T-helper 1 cell treated with Interleukin-12 subunit alpha and Interleukin-12 subunit beta and Interleukin-4 antibody, amounts not matched to agents 30 ng/mL and 1 ng/mL, for 36 hours (primary cell): Measurements from ENCODE around the gene MOB2. TPM values are rescaled to one million over a fixed set of nuclear protein-coding genes. Genes with fewer than 3 reads are reported as not detected.

Experiments used
- intact Hi-C: fragments of 100-400 bp; cut with micrococcal nuclease; formaldehyde crosslinking; loops from one replicate; pipeline ENCODE4 v1.15.1; 2024
- total RNA-seq: library from RNA; stranded (reverse); gene quantifications from 2 replicates; pipeline ENCODE4 v1.2.3, GENCODE V29; 2022

The MOB2 gene
- total RNA-seq, 1 donor from 2014 or later, result 41.7 TPM

DNA sequence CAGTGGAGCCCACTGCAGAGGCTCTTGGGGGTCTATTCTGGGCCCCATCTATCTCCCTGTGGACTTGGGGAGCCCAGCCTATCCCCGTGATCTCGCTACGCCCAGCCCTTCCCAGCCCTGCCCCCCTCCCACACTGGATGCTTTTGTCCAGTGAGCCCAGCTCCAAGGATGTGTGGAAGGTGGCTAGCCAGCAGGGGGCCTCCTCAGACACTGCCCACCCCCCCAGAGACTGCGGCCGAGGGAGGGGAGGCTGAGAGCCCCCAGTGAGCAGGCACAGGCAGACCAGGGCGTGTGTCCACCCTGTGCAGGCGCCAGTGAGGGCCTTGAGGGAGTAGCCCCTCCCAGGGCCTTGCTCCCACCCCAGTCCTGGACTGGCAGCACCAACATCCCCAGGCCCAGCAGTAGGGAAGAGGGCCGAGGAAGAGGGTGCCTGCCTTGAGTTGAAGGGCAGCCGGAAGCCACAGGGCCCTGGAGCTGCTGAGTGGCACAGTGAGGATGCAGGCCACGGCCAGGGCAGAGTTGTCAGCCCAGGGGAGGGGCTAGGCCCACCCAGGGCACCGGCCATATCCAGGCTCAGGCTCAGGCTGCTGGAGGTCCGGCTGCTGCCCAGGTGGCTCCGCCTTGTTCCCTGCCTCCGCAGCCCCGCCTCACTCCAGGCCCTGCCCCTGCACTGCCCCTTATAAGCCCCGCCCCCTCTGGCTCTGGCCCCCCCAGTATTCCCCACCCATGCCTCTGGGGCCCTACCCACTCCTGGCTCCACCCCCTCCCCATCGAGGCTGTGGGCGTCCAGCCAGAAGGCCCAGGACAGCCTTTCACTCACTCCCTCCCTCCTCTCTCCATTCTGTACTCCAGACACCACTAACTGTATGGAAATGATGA lies 28.0 kb downstream of the MOB2 start:
- intact Hi-C loops, result no loop called here

DNA sequence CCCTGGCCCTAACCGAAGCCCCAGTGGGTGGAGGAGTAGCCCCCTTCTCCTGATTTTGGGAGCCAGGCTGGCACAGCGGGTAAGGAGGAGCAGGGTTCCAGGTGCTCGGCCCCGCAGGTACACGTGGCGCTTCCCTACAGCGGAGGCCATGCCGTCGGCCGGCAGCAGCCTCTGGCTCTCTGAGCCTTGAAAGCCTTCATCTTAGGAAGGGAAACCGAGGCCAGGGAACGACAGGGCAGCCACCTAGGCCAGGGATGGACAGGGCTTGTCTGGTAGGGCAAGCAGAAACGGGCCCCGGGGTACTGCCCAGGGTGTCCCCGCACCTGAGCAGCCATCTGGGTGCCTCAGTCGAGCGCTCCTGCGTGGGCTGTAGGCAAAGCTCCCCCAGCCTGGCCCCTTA lies 28.7 kb downstream of the MOB2 start:
- intact Hi-C loops, result no loop called here

DNA sequence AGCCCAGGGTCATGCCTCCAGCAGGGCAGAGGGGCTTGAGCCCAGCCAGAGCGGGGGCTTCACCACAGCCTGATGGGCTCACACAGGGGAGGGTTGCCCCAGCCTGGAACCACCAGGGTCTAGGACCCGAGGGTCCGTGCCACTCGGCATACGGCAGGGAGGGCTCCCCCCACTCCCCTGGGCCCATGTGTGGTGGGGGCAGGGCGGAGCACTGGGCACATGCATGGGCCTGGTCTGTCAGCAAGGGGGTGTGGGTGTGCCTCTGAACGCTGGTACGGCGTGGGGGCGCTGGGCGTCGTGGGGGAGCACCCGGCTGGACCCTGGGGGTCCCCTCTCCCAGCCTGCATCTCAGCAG lies 29.3 kb downstream of the MOB2 start:
- intact Hi-C loops, result no loop called here

DNA sequence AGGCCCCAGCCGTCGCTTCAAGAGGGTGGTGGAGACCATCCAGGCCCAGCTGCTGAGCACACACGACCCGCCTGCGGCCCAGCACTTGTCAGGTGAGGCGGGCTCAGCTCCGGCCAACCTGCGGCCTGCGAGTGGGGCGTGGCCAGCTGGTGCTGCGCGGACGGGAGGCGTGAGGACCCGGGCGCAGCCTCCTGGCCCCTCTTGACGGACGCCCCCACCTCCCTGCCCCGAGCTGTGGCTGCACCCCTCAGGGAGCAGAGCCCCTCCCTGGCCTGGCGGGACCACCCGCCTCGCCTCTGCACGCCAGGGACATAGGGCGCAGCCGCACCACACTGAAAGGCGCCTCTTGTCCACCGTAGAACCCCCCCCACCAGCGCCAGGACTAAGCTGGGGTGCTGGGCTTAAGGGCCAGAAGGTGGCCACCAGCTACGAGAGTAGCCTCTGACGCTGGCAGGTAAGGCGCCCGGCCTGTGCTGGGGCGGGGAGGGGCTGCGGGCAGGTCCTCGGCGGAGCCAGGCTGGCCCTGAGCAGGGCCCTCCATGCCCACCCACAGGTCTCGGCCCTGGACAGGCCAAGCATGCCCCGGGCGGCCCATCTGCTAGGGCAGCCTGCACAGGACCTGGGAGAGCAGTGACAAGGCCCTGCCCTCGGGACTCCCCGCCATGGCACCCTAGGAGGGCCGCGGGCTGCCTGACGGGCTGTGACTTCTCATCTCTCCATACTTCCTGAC lies 29.8 kb downstream of the MOB2 start:
- intact Hi-C loops, result no loop called here

DNA sequence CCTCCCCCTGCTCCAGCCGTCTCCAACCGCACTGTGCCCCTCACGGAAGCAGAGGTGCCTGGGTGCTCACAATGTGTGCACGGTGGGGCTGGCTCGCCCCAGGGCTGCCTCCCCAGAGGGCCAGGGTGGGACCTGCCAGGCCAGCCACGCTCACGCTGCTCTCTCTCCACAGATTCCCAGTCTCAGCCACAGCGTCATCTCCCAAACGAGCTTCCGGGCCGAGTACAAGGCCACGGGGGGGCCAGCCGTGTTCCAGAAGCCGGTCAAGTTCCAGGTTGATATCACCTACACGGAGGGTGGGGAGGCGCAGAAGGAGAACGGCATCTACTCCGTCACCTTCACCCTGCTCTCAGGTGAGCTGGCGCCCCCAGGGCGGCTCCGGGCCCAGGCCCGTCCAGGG lies 30.4 kb downstream of the MOB2 start:
- intact Hi-C loops, result no loop called here

DNA sequence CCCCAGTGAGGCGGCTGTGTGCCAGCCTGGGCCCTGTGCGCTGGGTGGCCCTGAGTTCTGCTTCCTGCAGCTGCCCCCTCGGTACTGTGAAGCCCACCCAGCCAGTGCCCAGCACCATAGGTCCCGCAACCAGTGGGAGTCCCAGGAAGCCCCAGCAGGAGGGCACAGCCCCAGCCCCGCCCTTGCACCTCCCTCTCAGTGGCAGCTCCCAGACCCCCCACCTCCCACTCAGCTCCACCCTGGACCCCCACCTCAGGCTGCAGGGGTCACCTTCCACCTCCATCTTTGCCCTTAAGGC lies 30.9 kb downstream of the MOB2 start:
- intact Hi-C loops, result no loop called here

DNA sequence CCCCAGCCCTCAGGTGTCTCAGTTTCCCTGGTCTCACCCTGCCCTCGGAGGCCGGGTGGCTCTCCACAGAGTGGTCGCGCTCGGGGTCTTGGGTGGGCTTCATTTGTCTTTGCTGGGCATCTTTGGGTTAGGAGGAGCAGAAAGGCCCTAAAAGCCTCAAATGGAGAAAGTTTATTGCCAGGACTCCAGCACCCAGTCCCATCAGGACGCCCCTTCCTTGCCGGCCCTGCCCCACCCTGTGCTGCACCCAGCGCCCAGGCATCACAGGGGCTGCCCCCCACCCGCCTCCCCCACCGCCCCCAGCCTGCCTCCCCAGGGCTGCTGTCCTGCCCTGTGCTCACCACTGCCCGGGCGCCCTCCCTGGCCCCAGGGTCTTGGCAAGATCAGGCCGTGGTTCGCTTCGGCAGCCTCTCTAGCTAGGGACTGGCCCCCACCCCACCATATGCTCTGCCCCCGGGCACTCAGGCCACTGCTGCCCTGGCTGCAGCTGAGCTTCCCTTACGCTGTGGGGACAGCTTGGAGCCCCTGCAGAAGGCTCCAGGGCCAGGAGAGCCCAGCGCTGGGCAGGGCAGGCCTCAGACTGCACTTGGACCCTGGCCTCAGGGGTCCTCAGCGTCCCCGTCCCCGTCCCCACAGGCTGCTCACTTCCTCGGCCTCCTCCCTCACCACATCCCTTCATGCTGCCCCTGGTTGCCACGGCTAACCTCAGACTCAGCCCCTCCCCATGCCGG lies 31.4 kb downstream of the MOB2 start:
- intact Hi-C loops, result no loop called here

DNA sequence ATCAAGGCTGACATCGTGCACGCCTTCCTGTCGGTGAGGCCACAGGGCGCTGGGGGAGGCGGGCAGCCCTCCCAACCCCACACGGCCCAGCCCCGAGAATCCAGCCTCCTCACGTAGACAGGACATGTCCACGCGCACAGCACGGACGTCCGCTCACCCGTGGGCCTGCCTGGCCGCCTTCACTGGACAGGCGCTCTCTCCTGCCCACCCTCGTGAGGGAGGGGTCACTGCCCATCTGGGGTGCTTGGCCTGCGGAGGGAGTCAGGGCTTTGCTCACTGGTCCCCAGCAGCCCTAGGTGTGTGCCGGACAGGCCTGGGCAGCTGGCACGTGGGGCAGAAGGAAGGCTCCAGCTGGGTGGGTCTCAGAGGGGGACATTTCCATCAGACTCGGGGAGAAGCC lies 32.0 kb downstream of the MOB2 start:
- intact Hi-C loops, result no loop called here

DNA sequence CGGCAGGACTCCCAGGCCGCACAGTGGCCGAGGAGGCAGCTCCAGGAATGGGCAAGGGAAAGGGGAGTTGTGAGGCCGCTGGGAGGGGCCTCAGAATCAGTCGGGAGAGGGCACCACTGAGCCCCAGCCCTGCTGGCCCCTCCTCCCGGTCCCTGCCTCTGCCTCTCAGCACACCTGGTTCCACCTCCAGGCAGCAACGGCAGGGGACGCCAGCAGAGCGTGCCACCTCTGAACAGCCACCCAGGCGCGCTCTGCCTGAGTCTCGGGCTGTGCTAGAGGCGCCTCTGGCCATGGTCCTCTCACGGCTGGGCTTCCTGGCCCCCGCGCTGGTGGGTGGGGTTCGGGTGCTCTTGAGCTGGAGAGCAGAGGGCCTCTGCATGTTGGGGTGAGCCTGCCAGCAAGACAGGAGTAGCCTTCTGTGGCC lies 33.0 kb downstream of the MOB2 start:
- intact Hi-C loops, result loop anchor here (1.0 kb wide), 1 partner anchor 121 kb away; no protein-coding TSS in a partner anchor

DNA sequence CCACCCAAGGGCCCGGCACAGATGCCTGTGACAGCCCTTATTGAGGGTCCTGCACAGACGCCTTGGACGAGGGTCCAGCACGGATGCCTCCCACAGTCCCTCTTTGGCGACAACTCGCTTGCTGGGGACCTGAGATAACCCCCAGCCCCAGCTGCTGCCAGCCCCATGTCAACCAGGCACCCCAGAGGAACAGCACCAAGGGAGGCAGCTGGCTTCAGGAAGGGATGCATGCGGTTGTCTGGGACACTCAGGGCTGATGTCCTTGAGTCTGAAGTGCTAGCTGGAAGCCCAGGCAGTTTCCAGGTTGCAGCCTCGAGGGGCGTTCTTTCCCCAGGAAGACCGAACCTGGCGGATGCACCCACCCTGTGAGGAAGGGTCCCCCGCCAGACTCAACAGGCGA lies 33.8 kb downstream of the MOB2 start:
- intact Hi-C loops, result loop anchor here (1.0 kb wide), 1 partner anchor 122 kb away; no protein-coding TSS in a partner anchor

DNA sequence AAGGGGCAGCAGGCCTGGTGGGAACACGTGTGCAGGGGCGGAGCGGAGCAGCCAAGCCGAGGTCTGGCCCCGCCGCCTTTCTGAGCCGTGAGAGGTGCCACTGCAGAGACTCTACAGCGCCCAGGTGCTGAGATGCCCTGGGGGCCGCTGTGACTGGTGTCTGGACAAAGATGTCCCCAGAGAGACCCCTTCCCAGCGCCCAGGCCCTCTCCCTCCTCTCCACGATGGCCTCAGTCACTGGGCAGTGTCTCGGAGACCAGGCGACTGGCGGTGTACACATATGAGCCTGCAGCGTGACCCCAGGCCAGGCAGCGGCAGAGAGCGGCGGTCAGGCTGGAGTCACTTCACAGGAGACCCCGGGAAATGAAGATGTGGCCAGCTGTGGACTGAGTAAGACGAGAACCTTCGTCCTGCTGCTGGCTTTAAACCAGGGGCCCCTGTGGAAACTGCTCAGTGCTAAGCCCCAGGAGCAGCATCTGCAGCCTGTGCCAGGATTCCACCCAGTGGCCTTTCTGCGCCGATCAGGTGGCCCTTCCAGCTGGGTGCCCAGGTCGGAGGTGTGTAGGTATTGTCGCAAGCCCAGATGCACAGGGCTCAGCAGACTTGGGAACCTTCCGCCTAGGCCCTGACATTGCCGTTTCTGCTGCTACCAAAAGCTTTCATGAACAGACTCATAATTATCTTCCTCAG lies 34.7 kb downstream of the MOB2 start:
- intact Hi-C loops, result no loop called here

DNA sequence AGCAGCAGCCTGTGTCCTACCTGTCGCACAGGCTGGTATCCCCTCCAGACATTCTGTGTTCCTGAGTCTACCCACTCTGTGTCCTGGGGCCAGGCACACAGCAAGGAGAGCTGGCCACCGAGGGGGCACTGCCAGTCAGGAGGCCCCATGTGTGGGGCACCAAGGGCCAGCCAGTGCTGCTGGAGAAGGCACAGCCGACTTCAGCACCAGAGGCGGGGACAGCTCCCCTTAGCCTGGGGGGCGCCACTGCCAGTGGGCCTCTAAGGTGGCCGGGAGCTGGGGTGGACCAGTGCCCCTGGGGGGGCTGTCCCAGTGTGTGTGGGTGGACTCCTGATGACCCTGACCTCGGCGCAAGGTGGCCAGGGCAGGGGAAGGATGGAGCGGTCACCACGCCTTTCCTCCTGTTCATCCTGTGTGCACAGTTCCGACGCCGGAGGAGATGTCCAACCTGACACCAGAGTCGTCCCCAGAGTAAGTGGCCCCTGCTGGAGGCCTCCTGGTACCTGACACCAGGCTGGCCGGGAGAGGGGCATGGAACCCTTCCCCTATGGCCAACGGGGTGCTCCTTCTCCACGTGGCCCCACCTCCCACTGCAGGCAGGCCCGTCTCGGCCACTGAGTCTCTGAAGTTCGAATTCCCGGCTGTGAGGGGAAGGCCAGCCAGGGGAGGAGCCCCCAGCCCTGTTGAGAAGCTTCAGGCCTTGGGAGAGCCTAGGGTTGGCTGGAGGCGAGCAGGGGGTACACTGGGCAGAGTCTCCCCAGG lies 35.4 kb downstream of the MOB2 start:
- intact Hi-C loops, result no loop called here

DNA sequence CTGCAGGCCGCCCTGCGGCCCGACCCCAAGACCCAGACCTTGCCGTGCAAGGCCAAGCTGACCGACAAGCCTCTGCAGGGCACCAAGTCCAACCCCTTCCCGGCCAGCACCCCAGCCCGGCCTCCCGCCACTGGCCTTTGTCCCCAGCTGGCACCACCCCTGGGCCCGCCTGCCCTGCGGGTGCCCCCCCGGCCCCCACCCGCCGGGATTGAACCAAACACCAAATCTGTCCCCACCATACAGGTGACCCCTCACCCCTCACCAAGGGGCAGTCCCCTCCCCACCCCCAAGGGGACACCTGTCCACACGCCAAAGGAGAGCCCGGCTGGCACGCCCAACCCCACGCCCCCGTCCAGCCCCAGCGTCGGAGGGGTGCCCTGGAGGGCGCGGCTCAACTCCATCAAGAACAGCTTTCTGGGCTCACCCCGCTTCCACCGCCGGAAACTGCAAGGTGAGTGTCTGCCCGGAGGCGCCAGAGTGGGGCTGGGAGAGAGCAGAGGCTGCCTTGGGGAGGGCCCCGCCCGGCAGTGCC lies 36.2 kb downstream of the MOB2 start:
- intact Hi-C loops, result no loop called here

DNA sequence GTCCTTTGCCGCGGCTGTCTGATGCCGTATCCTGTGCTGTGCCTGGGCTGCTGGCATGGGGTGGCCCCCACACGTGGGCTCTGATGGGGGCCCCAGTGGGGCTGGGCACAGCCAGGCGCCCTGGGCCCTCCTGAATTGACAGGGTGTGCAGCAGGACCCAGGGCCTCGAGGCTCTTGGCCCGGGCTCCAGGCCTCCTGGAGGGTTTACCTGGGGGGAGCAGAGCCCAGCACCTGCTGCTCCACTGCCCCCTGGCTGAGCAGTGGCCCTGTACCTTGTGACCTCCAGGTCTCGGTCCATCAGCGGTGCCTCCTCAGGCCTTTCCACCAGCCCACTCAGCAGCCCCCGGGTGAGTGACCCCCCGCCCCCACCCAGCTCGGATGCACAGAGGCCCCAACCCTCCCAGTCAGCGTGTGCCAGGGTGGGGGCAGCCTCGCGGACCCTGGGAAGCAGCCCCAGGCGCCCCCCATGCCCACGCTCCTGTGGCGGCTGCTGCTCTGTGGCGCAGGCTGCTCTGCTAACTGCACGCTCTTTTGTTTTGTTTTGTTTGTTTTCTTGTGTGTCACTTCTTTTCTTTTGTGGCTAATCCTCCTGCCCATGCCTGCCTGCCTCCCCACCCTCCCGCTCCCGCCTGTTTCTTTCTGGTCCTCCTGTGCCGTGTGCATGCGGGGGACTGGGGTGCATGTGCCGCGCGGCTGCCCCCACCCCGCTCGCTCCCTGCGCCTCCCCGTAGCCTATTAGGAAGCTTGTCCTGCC lies 36.9 kb downstream of the MOB2 start:
- intact Hi-C loops, result no loop called here

DNA sequence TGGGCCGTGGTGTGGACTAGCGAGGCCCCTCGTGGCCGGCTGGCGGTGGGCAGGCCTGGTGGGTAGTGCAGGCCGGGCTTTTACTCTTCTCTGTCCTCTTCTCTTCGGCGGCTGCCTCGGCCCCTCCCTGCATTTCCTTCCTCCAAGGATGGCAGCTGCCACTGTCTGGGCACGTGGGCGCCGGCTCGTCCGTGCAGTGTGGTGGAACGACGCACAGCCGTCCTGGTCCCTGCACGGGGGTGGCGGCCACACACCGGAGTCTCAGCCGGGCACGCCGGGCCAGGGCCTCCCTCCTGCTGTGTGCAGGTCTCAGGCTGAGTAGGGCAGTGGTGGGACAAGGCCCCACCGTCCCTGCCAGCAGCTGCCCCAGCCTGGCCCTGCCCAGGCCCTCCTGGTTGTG lies 37.7 kb downstream of the MOB2 start:
- intact Hi-C loops, result no loop called here

DNA sequence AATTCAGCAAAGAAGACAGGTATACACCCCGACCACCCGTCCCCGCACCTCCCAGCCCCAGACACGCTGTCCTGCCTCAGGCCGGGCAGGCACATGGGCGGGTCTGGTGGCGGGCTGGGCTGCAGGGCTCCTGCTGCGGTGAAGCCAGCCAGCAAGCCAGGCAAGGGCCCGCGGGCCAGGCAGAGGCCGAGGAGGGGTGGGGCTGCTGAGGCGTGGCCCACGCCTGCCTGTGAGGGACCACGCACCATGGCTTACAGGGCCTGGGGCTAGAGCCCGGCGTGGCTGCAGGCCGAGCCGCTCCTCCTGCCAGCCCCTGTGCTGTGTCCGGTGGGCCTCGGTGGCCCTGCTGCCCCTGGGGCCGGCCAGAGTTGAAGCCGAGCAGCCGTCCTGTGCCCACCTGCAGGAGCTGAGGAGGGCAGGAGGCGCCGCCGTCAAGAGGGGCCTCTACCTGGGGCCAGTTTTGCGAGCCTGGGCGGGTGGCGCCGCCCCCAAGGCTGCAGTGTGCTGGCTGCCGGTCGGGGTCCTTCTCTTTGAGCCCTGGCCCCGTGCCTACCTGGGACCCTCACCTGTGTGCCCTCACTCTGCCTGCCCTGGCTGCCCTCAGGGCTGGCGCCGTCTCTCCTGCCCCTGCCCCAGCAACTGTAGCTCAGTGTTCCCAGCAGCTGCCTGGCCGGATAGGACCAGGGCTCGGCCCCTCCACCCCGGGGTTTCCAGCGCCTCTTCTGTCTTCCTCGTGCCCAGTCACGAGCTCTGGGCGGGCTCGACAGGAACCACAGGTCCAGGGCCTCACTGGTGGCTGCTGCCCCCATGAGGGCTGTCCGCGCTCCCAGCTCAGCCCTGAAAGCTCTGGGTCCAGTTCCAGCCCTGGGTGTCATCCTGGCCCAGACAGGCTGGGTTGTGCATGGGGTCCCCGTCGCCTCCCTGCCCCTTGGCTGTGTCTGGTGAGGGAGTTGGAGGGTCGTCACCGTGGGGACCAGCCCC lies 38.4 kb downstream of the MOB2 start:
- intact Hi-C loops, result no loop called here

DNA sequence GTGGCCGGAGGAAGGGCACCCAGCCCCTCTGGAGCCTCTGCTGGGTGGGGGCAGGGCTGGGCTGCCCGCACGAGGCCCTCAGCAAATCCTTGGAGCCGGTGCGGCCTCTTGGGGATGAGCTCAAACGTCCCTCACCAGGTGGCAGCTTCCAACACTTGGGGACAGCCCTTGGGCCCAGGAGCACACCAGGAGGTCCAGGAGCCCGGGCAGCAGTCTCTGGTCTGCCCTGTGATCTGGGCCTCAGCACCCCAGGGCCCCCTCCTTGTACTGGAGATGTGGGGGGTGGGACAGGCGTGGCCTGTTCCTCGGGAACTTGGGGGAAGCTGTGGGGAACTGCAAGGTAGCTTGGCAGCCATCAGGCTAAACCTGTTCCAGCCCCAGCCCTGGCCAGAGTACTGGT lies 40.0 kb downstream of the MOB2 start:
- intact Hi-C loops, result no loop called here

DNA sequence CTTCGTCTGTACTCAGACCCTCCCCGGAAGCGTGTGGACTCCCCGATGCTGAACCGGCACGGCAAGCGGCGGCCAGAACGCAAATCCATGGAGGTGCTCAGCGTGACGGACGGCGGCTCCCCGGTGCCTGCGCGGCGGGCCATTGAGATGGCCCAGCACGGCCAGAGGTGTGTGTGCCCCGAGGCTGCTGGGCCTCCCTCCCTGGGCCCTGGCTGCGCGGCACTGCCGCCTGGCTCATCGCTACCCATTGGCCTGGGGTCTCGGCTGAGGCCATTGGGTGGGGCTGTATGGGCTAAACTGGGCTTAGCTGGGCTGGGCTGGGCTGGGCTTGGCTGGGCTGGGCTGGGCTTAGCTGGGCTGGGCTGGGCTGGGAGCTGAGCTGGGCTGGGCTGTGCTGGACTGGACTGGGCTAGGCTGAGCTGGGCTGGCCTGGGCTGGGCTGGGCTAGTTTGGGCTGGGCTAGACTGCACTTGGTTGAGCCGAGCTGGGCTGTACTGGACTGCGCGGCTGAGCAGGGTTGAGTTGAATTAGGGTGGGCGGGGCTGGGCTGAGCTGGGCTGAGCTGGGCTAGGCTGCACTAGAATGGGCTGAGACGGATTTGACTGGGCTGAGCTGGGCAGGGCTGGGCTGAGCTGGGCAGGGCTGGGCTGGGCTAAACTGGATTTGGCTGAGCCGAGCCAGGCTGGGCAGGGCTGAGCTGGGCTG lies 40.7 kb downstream of the MOB2 start:
- intact Hi-C loops, result no loop called here
